ENCODE results near the gene ENO3.

DNA sequence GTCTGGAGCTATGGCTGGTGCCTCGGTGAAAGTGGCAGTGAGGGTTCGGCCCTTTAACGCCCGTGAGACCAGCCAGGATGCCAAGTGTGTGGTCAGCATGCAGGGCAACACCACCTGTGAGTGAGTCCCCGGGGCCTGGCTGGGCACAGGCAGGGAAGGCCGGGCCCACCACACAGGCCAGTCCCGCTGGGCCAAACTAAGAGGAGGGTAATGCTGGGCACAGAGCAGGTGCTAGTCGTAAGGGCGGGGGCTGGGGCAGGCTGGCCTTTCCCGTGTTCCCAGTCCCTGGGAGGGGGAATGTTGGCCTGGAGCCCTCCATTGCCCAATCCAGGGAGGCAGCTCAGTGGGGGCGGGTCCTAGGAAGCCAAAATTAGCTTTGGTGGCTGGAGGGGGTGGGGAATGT, 49.3 kb downstream of the ENO3 start:
- TF ChIP-seq SIN3A (IDR thresholded peaks at IDR 0.05; ENCODE audit: borderline replicate concordance, low read depth, low read length) (no peak), EZH2phosphoT487 (IDR thresholded peaks at IDR 0.05; ENCODE audit: borderline replicate concordance, low read depth) (no peak), RFX5 (IDR thresholded peaks at IDR 0.05; ENCODE audit: low read length) (no peak), RAD21 (IDR thresholded peaks at IDR 0.05; ENCODE audit: low read length) (no peak)
- TF ChIP-seq, protein P1, sequence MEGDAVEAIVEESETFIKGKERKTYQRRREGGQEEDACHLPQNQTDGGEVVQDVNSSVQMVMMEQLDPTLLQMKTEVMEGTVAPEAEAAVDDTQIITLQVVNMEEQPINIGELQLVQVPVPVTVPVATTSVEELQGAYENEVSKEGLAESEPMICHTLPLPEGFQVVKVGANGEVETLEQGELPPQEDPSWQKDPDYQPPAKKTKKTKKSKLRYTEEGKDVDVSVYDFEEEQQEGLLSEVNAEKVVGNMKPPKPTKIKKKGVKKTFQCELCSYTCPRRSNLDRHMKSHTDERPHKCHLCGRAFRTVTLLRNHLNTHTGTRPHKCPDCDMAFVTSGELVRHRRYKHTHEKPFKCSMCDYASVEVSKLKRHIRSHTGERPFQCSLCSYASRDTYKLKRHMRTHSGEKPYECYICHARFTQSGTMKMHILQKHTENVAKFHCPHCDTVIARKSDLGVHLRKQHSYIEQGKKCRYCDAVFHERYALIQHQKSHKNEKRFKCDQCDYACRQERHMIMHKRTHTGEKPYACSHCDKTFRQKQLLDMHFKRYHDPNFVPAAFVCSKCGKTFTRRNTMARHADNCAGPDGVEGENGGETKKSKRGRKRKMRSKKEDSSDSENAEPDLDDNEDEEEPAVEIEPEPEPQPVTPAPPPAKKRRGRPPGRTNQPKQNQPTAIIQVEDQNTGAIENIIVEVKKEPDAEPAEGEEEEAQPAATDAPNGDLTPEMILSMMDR (IDR thresholded peaks at IDR 0.05), result no peak
- TF ChIP-seq, protein P2, sequence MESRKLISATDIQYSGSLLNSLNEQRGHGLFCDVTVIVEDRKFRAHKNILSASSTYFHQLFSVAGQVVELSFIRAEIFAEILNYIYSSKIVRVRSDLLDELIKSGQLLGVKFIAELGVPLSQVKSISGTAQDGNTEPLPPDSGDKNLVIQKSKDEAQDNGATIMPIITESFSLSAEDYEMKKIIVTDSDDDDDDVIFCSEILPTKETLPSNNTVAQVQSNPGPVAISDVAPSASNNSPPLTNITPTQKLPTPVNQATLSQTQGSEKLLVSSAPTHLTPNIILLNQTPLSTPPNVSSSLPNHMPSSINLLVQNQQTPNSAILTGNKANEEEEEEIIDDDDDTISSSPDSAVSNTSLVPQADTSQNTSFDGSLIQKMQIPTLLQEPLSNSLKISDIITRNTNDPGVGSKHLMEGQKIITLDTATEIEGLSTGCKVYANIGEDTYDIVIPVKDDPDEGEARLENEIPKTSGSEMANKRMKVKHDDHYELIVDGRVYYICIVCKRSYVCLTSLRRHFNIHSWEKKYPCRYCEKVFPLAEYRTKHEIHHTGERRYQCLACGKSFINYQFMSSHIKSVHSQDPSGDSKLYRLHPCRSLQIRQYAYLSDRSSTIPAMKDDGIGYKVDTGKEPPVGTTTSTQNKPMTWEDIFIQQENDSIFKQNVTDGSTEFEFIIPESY (IDR thresholded peaks at IDR 0.05; ENCODE audit: borderline replicate concordance, low read depth), result no peak
